ENCODE results near the gene PTPA. TPM values are rescaled to one million over a fixed set of nuclear protein-coding genes. Genes with fewer than 3 reads are reported as not detected.

PTPA gene
- total and polyA plus RNA-seq, 10 of the 15 experiments (the other 5 are each of a cell fraction or from before 2014, with no cell fraction given), result 1.6 to 111 (median 55.1) TPM

DNA sequence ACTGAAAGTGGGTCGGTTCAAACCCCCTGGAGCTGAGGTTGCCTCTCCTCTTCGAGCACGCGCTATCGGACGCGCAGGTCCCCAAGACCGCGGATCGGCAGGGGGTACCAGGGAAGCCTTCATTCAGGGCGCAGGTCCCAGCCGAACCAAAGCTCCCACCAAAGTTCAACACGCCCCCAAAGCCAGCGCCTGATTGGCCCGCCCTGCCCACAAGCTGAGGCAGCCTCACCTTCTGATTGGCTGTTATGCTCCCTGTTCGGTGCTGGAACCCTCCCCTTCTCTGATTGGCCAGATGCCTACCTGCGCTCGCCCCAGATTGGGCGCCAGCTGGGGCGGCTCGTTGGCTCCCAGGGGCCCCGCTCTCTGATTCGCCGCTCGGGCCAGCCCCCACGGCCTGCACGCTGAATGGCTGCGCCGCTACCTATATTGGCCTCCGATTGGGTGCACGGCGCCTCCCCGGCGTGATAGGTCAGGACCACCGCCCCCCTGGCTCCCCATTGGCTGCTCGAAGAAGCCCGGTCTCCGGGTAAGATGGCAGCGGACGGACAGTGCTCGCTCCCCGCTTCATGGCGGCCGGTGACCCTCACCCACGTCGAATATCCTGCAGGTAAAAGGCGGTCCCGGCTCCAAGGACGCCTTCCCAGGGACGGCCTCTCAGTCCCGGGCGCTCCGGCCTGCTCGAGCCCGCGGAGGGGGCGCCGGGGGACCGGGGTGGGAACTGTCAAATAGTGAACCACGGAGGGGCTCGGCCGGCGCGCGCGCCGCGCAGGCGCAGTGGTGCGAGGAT lies 30.4 kb upstream of the PTPA start, which contains the start of gene DOLPP1 (continued):
- TF ChIP-seq, protein P1, sequence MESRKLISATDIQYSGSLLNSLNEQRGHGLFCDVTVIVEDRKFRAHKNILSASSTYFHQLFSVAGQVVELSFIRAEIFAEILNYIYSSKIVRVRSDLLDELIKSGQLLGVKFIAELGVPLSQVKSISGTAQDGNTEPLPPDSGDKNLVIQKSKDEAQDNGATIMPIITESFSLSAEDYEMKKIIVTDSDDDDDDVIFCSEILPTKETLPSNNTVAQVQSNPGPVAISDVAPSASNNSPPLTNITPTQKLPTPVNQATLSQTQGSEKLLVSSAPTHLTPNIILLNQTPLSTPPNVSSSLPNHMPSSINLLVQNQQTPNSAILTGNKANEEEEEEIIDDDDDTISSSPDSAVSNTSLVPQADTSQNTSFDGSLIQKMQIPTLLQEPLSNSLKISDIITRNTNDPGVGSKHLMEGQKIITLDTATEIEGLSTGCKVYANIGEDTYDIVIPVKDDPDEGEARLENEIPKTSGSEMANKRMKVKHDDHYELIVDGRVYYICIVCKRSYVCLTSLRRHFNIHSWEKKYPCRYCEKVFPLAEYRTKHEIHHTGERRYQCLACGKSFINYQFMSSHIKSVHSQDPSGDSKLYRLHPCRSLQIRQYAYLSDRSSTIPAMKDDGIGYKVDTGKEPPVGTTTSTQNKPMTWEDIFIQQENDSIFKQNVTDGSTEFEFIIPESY (IDR thresholded peaks at IDR 0.05), result peak; percentile 30; the same call in 1 of the 2 replicates
- TF ChIP-seq ZZZ3 (IDR thresholded peaks at IDR 0.05; ENCODE audit: control insufficient read depth, insufficient read length, low read depth), result no peak
- TF ChIP-seq TCF7 (IDR thresholded peaks at IDR 0.05; ENCODE audit: borderline replicate concordance), result no peak
- TF ChIP-seq MXI1 (IDR thresholded peaks at IDR 0.05; ENCODE audit: low read depth, low read length), result 0 out of 2 replicates have a peak, but pooled peaks have one; percentile 74
- TF ChIP-seq JUNB (IDR thresholded peaks at IDR 0.05), result no peak
- TF ChIP-seq TAF1 (IDR thresholded peaks at IDR 0.05; ENCODE audit: borderline replicate concordance, low read depth, low read length), result peak; percentile 70; the same call in 1 of the 2 replicates
- TF ChIP-seq, protein P2, sequence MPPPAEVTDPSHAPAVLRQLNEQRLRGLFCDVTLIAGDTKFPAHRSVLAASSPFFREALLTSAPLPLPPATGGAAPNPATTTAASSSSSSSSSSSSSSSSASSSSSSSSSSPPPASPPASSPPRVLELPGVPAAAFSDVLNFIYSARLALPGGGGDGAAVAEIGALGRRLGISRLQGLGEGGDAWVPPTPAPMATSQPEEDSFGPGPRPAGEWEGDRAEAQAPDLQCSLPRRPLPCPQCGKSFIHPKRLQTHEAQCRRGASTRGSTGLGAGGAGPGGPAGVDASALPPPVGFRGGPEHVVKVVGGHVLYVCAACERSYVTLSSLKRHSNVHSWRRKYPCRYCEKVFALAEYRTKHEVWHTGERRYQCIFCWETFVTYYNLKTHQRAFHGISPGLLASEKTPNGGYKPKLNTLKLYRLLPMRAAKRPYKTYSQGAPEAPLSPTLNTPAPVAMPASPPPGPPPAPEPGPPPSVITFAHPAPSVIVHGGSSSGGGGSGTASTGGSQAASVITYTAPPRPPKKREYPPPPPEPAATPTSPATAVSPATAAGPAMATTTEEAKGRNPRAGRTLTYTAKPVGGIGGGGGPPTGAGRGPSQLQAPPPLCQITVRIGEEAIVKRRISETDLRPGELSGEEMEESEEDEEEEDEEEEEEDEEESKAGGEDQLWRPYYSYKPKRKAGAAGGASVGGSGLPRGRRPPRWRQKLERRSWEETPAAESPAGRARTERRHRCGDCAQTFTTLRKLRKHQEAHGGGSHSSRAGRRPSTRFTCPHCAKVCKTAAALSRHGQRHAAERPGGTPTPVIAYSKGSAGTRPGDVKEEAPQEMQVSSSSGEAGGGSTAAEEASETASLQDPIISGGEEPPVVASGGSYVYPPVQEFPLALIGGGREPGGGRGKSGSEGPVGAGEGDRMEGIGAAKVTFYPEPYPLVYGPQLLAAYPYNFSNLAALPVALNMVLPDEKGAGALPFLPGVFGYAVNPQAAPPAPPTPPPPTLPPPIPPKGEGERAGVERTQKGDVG (CRISPR knock-in tag; IDR thresholded peaks at IDR 0.05), result no peak
- no peak; the same call in 1 of the 2 replicates for TF ChIP-seq ZNF207 (IDR thresholded peaks at IDR 0.05; ENCODE audit: borderline replicate concordance)
- no peak for TF ChIP-seq HDAC6 (IDR thresholded peaks at IDR 0.05; ENCODE audit: unreplicated experiment)
- TF ChIP-seq, protein P3, sequence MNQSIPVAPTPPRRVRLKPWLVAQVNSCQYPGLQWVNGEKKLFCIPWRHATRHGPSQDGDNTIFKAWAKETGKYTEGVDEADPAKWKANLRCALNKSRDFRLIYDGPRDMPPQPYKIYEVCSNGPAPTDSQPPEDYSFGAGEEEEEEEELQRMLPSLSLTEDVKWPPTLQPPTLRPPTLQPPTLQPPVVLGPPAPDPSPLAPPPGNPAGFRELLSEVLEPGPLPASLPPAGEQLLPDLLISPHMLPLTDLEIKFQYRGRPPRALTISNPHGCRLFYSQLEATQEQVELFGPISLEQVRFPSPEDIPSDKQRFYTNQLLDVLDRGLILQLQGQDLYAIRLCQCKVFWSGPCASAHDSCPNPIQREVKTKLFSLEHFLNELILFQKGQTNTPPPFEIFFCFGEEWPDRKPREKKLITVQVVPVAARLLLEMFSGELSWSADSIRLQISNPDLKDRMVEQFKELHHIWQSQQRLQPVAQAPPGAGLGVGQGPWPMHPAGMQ (IDR thresholded peaks at IDR 0.05; ENCODE audit: borderline replicate concordance), result no peak
- peak; percentile 98 for TF ChIP-seq SIN3A (IDR thresholded peaks at IDR 0.05; ENCODE audit: low read depth, low read length)
- no peak for TF ChIP-seq ZNF622 (IDR thresholded peaks at IDR 0.05)
- TF ChIP-seq, protein P4, sequence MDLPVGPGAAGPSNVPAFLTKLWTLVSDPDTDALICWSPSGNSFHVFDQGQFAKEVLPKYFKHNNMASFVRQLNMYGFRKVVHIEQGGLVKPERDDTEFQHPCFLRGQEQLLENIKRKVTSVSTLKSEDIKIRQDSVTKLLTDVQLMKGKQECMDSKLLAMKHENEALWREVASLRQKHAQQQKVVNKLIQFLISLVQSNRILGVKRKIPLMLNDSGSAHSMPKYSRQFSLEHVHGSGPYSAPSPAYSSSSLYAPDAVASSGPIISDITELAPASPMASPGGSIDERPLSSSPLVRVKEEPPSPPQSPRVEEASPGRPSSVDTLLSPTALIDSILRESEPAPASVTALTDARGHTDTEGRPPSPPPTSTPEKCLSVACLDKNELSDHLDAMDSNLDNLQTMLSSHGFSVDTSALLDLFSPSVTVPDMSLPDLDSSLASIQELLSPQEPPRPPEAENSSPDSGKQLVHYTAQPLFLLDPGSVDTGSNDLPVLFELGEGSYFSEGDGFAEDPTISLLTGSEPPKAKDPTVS (IDR thresholded peaks at IDR 0.05; ENCODE audit: low read depth, low read length), result no peak
- no peak for TF ChIP-seq CHD4 (IDR thresholded peaks at IDR 0.05)
- TF ChIP-seq FOS (IDR thresholded peaks at IDR 0.05; ENCODE audit: borderline replicate concordance, extremely low read depth, insufficient read length), result peak; percentile 96
- no peak for TF ChIP-seq ZNF384 (IDR thresholded peaks at IDR 0.05; ENCODE audit: borderline replicate concordance, low read depth, low read length)
- TF ChIP-seq, protein P5, sequence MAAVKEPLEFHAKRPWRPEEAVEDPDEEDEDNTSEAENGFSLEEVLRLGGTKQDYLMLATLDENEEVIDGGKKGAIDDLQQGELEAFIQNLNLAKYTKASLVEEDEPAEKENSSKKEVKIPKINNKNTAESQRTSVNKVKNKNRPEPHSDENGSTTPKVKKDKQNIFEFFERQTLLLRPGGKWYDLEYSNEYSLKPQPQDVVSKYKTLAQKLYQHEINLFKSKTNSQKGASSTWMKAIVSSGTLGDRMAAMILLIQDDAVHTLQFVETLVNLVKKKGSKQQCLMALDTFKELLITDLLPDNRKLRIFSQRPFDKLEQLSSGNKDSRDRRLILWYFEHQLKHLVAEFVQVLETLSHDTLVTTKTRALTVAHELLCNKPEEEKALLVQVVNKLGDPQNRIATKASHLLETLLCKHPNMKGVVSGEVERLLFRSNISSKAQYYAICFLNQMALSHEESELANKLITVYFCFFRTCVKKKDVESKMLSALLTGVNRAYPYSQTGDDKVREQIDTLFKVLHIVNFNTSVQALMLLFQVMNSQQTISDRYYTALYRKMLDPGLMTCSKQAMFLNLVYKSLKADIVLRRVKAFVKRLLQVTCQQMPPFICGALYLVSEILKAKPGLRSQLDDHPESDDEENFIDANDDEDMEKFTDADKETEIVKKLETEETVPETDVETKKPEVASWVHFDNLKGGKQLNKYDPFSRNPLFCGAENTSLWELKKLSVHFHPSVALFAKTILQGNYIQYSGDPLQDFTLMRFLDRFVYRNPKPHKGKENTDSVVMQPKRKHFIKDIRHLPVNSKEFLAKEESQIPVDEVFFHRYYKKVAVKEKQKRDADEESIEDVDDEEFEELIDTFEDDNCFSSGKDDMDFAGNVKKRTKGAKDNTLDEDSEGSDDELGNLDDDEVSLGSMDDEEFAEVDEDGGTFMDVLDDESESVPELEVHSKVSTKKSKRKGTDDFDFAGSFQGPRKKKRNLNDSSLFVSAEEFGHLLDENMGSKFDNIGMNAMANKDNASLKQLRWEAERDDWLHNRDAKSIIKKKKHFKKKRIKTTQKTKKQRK (IDR thresholded peaks at IDR 0.05; ENCODE audit: low read depth, low read length), result peak; percentile 83
- TF ChIP-seq PML (IDR thresholded peaks at IDR 0.05; ENCODE audit: low read length), result no peak
